HEK293 (cell line): ENCODE results near the gene STIL.
"Not testable (repeated sequence)": the region's sequence is repeated elsewhere in the genome, so short reads cannot be mapped to it uniquely, and the experiment has no call there.

ENCODE experiments used
- CTCF ChIA-PET: fragments of 350-600 bp; formaldehyde crosslinking; extraction: SDS; loops from one replicate; lab custom pipeline; 2021; ENCODE audit warnings: antibody characterized with exemption; lab: Yijun Ruan, JAX
- POLR2A ChIA-PET: fragments of 300-600 bp; formaldehyde crosslinking; extraction: SDS; loops from one replicate; lab custom pipeline; 2020; ENCODE audit warnings: antibody characterized with exemption, inconsistent platforms; lab: Yijun Ruan, JAX
- H3K27ac ChIP-seq: fragments of 200-500 bp; sonication (Bioruptor generic); 2 replicates; pipeline ENCODE4 v1.5.1; 2014; ENCODE audit warnings: low read depth, low read length, control low read depth, inconsistent platforms; ENCODE audit errors: extremely low read depth
- H3K36me3 ChIP-seq, 2 experiments: fragments of 200-500 bp in 1 of 2; sonication (Bioruptor generic) in 1 of 2; 1 replicate in 1 of 2; 2 replicates in 1 of 2; pipeline ENCODE4 v1.5.1; 2014 to 2017; ENCODE audit warnings: inconsistent platforms in 2 of 2, low read length in 2 of 2; ENCODE audit not compliant: control insufficient read depth in 2 of 2, insufficient read depth in 1 of 2
- H3K4me1 ChIP-seq: fragments of 200-500 bp; sonication (Bioruptor generic); 2 replicates; pipeline ENCODE4 v1.5.1; 2014; ENCODE audit warnings: mild to moderate bottlenecking, low read length, inconsistent platforms; ENCODE audit not compliant: control insufficient read depth, insufficient read depth
- H3K4me3 ChIP-seq: 2 replicates; pipeline ENCODE4 v1.5.1; 2011; ENCODE audit warnings: low read depth, mild to moderate bottlenecking, control low read depth, low read length, moderate library complexity
- H3K9me3 ChIP-seq: fragments of 200-500 bp; sonication (Bioruptor generic); 2 replicates; pipeline ENCODE4 v1.5.1; 2014; ENCODE audit warnings: low read depth, low read length, inconsistent platforms; ENCODE audit not compliant: control insufficient read depth, insufficient read depth
- GLIS2 ChIP-seq: fragments of 450-650 bp; formaldehyde crosslinking; IDR thresholded peaks from 2 replicates; pipeline ENCODE4 v1.5.1; 2016; ENCODE audit warnings: missing biosample characterization, missing genetic modification characterization
- KLF16 ChIP-seq: fragments of 450-650 bp; formaldehyde crosslinking; IDR thresholded peaks from 2 replicates; pipeline ENCODE4 v1.5.1; 2017; ENCODE audit warnings: missing biosample characterization, missing genetic modification characterization
- KLF8 ChIP-seq: fragments of 450-650 bp; formaldehyde crosslinking; IDR thresholded peaks from 2 replicates; pipeline ENCODE4 v1.5.1; 2016; ENCODE audit warnings: missing biosample characterization, missing genetic modification characterization
- SETDB1 ChIP-seq: IDR thresholded peaks from one replicate; pipeline ENCODE4 v1.6.1; 2017; ENCODE audit warnings: mild to moderate bottlenecking, low read length, moderate library complexity, mixed read lengths; ENCODE audit not compliant: insufficient read length
- ZBTB20 ChIP-seq: fragments of 450-650 bp; formaldehyde crosslinking; IDR thresholded peaks from 2 replicates; pipeline ENCODE4 v1.5.1; 2016; ENCODE audit warnings: missing biosample characterization, missing genetic modification characterization
- ZNF169 ChIP-seq: fragments of 450-650 bp; formaldehyde crosslinking; IDR thresholded peaks from 2 replicates; pipeline ENCODE4 v1.5.1; 2016; ENCODE audit warnings: missing biosample characterization, missing genetic modification characterization
- ZNF174 ChIP-seq: fragments of 450-650 bp; formaldehyde crosslinking; IDR thresholded peaks from 2 replicates; pipeline ENCODE4 v1.5.0; 2017; ENCODE audit warnings: missing biosample characterization, mild to moderate bottlenecking, missing genetic modification characterization
- ZNF211 ChIP-seq: fragments of 450-650 bp; formaldehyde crosslinking; IDR thresholded peaks from 2 replicates; pipeline ENCODE4 v1.5.1; 2016; ENCODE audit warnings: low read depth, missing biosample characterization, missing genetic modification characterization
- ZNF223 ChIP-seq: fragments of 450-650 bp; formaldehyde crosslinking; IDR thresholded peaks from 2 replicates; pipeline ENCODE4 v1.5.1; 2016; ENCODE audit warnings: missing biosample characterization, missing genetic modification characterization
- ZNF248 ChIP-seq: fragments of 450-650 bp; formaldehyde crosslinking; IDR thresholded peaks from 2 replicates; pipeline ENCODE4 v1.5.1; 2017; ENCODE audit warnings: missing biosample characterization, missing genetic modification characterization
- ZNF621 ChIP-seq: fragments of 450-650 bp; formaldehyde crosslinking; IDR thresholded peaks from 2 replicates; pipeline ENCODE4 v1.5.1; 2017; ENCODE audit warnings: missing biosample characterization, missing genetic modification characterization
- ZNF658 ChIP-seq: fragments of 450-650 bp; formaldehyde crosslinking; IDR thresholded peaks from 2 replicates; pipeline ENCODE4; 2016; ENCODE audit warnings: missing biosample characterization, missing genetic modification characterization
- ZNF830 ChIP-seq: fragments of 450-650 bp; IDR thresholded peaks from 2 replicates; pipeline ENCODE4 v1.5.0; 2018; ENCODE audit warnings: missing biosample characterization, missing genetic modification characterization, low read depth, mild to moderate bottlenecking, moderate library complexity
- TF ChIP-seq, protein P1 (sequence below): fragments of 450-650 bp; formaldehyde crosslinking; IDR thresholded peaks from 2 replicates; pipeline ENCODE4 v1.5.1; 2017; ENCODE audit warnings: missing biosample characterization, missing genetic modification characterization
- TF ChIP-seq, protein P2 (sequence below): fragments of 450-650 bp; formaldehyde crosslinking; IDR thresholded peaks from 2 replicates; pipeline ENCODE4 v1.5.1; 2016; ENCODE audit warnings: missing biosample characterization, missing genetic modification characterization

The STIL gene

DNA sequence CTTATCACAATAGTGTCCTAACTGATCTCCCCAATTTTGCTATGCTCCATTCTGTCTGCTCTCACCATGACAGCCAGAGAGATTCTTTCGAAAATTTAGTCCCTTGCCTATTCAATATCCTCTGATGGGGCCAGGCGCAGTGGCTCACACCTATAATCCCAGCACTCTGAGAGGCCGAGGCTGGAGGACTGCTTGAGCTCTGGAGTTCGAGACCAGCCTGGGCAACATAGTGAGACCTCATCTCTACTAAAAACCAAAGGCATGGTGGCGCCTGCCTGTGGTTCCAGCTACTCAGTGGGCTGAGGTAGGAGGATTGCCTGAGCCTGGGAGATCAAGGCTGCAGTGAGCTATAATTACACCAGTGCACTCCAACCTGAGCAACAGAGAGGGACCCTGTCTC, 108.0 kb downstream of the STIL start:
- POLR2A ChIA-PET = no interaction called here
- no peak for TF ChIP-seq ZNF174
- no peak for TF ChIP-seq GLIS2 (tag by site-specific recombination)
- TF ChIP-seq, protein P1, sequence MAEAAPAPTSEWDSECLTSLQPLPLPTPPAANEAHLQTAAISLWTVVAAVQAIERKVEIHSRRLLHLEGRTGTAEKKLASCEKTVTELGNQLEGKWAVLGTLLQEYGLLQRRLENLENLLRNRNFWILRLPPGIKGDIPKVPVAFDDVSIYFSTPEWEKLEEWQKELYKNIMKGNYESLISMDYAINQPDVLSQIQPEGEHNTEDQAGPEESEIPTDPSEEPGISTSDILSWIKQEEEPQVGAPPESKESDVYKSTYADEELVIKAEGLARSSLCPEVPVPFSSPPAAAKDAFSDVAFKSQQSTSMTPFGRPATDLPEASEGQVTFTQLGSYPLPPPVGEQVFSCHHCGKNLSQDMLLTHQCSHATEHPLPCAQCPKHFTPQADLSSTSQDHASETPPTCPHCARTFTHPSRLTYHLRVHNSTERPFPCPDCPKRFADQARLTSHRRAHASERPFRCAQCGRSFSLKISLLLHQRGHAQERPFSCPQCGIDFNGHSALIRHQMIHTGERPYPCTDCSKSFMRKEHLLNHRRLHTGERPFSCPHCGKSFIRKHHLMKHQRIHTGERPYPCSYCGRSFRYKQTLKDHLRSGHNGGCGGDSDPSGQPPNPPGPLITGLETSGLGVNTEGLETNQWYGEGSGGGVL = no peak
- no peak for TF ChIP-seq ZNF658 (tag by site-specific recombination)
- TF ChIP-seq ZBTB20 (tag by site-specific recombination) = no peak
- TF ChIP-seq ZNF621 (tag by site-specific recombination) = no peak
- no peak for TF ChIP-seq KLF16 (tag by site-specific recombination)
- TF ChIP-seq ZNF248 (tag by site-specific recombination) = no peak
- TF ChIP-seq, protein P2, sequence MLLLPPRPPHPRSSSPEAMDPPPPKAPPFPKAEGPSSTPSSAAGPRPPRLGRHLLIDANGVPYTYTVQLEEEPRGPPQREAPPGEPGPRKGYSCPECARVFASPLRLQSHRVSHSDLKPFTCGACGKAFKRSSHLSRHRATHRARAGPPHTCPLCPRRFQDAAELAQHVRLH (tag by site-specific recombination) = no peak
- no peak for TF ChIP-seq KLF8
- no peak for TF ChIP-seq ZNF223 (tag by site-specific recombination)
- TF ChIP-seq ZNF211 (tag by site-specific recombination) = no peak
- TF ChIP-seq ZNF169 = no peak
- TF ChIP-seq ZNF830 (tag by site-specific recombination) = no peak

DNA sequence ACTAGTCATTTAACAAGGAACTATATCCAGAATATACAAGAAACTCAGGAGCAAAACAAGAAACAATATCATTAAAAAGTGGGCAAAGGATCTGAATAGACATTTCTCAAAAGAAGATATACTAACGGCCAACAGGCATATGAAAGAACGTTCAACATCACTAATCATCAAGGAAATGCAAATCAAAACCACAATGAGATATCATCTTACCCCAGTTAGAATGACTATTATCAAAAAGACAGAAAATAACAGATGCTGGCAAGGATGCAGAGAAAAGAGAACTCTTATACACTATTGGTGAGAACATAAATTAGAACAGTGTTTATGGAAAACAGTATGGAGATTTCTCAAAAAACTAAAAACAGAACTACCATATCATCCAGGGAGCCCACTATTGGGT, 110.4 kb downstream of the STIL start:
- H3K4me1 ChIP-seq, H3K36me3 ChIP-seq, H3K27ac ChIP-seq, H3K9me3 ChIP-seq, H3K4me3 ChIP-seq, POLR2A ChIA-PET: not testable (repeated sequence)
- CTCF ChIA-PET = interaction anchor here (1.4 to 2.6 kb wide), 3 partner anchors 10 to 60 kb away, joined by 6 to 14 read pairs (median 14); no protein-coding TSS in a partner anchor

More for the DNA sequence above, 108.0 kb downstream of the STIL start:
- H3K36me3 ChIP-seq = no peaks in the 10 kb centered on the region
- no peaks in the 10 kb centered on the region for H3K4me1 ChIP-seq
- CTCF ChIA-PET = interaction anchor here (2.6 kb wide), 1 partner anchor 13 kb away, joined by 16 read pairs; no protein-coding TSS in a partner anchor
- H3K9me3 ChIP-seq = no peaks in the 10 kb centered on the region
- no peak overlapping the region for H3K27ac ChIP-seq
- no peak overlapping the region for H3K4me3 ChIP-seq

DNA sequence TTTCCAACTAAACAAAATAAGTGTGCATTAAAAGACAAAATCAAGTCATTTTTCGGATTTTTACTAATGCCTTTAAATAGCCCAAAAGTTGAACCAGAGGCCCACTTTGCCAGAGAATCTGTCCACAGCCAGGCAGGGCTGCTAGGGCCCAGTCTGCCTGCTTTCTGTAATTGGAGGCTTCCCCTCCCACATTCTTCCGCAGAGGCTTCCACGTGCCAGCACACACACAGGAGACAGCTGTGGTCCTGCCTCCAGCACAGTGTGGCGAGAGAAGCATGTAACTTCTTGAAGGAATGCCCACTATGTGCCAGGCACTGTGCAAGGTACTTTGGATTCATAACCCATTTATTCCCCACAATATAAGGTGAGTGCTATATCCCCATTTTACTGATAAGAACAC, 112.8 kb downstream of the STIL start:
- CTCF ChIA-PET = interaction anchor here (0.6 to 2.6 kb wide), 5 partner anchors 8 to 61 kb away, joined by 3 to 14 read pairs (median 9); partner anchors contain the start of gene PDZK1IP1
- Histone ChIP-seq H3K4me1 (no peaks in the 10 kb centered on the region), H3K4me3 (no peak overlapping the region), H3K36me3 (no peaks in the 10 kb centered on the region), H3K27ac (no peak overlapping the region), H3K9me3 (no peaks in the 10 kb centered on the region)
- TF ChIP-seq SETDB1 = no peak
- POLR2A ChIA-PET = interaction anchor here (1.1 kb wide), 1 partner anchor 22 kb away, joined by 3 read pairs; no protein-coding TSS in a partner anchor
